ENCODE results near the gene RAD51B. TPM values are rescaled to one million over a fixed set of nuclear protein-coding genes. Genes with fewer than 3 reads are reported as not detected.

RAD51B gene
- total RNA-seq, 1 experiment from 2014 or later, result 8.5 TPM

GRCh38 chr14:68705741-68706283 lies 886.2 kb downstream of the RAD51B start:
- no peak overlapping the region for H3K27ac ChIP-seq (ENCODE audit: low read length)
- no peak for TF ChIP-seq POLR2AphosphoS5 (IDR thresholded peaks at IDR 0.05; ENCODE audit: low read depth, low read length)
- no peak for TF ChIP-seq TCF7L2 (IDR thresholded peaks at IDR 0.05; ENCODE audit: low read depth, low read length)
- TF ChIP-seq CTCF (IDR thresholded peaks at IDR 0.05), result no peak
- TF ChIP-seq SIN3A (IDR thresholded peaks at IDR 0.05; ENCODE audit: borderline replicate concordance, insufficient read depth, low read depth, low read length), result no peak
- TF ChIP-seq REST (IDR thresholded peaks at IDR 0.05; ENCODE audit: insufficient read depth in 1 of 2, low read depth in 2 of 2, low read length in 1 of 2), result no peak

GRCh38 chr14:68707482-68707881 lies 887.9 kb downstream of the RAD51B start:
- no peak overlapping the region for H3K4me3 ChIP-seq (ENCODE audit: low read depth in 2 of 2, low read length in 2 of 2)
- no peaks in the 10 kb centered on the region for H3K36me3 ChIP-seq (ENCODE audit: control insufficient read depth, insufficient read depth, low read length)
- POLR2A ChIA-PET, result no interaction called here
- DNase-seq (ENCODE audit: low read depth, low spot score) (no peak), ATAC-seq (no peak)
- H3K9me3 ChIP-seq (ENCODE audit: control insufficient read depth, insufficient read depth, low read depth, low read length), result no peaks in the 10 kb centered on the region
- no peak overlapping the region for H3K27ac ChIP-seq (ENCODE audit: low read length)
- CTCF ChIA-PET, result interaction anchor here (0.6 kb wide), 1 partner anchor 203 kb away, joined by 3 read pairs; no protein-coding TSS in a partner anchor
- in situ Hi-C loops (cut with HindIII; ENCODE audit: low pct_unique_long_range_greater_than_20kb, low sequenced_read_pairs) (no loop called here), intact Hi-C loops (cut with micrococcal nuclease; ENCODE audit: unreplicated experiment) (no loop called here)
- H3K4me1 ChIP-seq (ENCODE audit: control insufficient read depth, insufficient read depth, low read length), result no peaks in the 10 kb centered on the region
- no TSS peak for BruUV-seq (replicated peaks)
- no peak for TF ChIP-seq POLR2AphosphoS5 (IDR thresholded peaks at IDR 0.05; ENCODE audit: low read depth, low read length)
- no peak for TF ChIP-seq SIN3A (IDR thresholded peaks at IDR 0.05; ENCODE audit: borderline replicate concordance, insufficient read depth, low read depth, low read length)
- TF ChIP-seq TCF7L2 (IDR thresholded peaks at IDR 0.05; ENCODE audit: low read depth, low read length), result no peak
- TF ChIP-seq CTCF (IDR thresholded peaks at IDR 0.05), result no peak
- TF ChIP-seq REST (IDR thresholded peaks at IDR 0.05; ENCODE audit: insufficient read depth in 1 of 2, low read depth in 2 of 2, low read length in 1 of 2), result no peak
- no peaks in the 10 kb centered on the region for H3K27me3 ChIP-seq (ENCODE audit: control insufficient read depth, insufficient read depth, low read length)

More at GRCh38 chr14:68705741-68706283, 886.2 kb downstream of the RAD51B start:
- intact Hi-C loops (cut with micrococcal nuclease; ENCODE audit: unreplicated experiment) (no loop called here), in situ Hi-C loops (cut with HindIII; ENCODE audit: low pct_unique_long_range_greater_than_20kb, low sequenced_read_pairs) (no loop called here)
- BruUV-seq (replicated peaks), result no TSS peak
- ATAC-seq, result no peak
- Histone ChIP-seq H3K36me3 (ENCODE audit: control insufficient read depth, insufficient read depth, low read length) (no peaks in the 10 kb centered on the region), H3K27me3 (ENCODE audit: control insufficient read depth, insufficient read depth, low read length) (no peaks in the 10 kb centered on the region), H3K9me3 (ENCODE audit: control insufficient read depth, insufficient read depth, low read depth, low read length) (no peaks in the 10 kb centered on the region), H3K4me1 (ENCODE audit: control insufficient read depth, insufficient read depth, low read length) (no peaks in the 10 kb centered on the region), H3K4me3 (ENCODE audit: low read depth in 2 of 2, low read length in 2 of 2) (no peak overlapping the region)
- CTCF ChIA-PET, result no interaction called here
- POLR2A ChIA-PET, result no interaction called here
- no peak for DNase-seq (ENCODE audit: low read depth, low spot score)
